ENCODE results near the gene SPAG16.

Gene SPAG16

GRCh38 chr2:213627054-213627710 lies 342.9 kb downstream of the SPAG16 start:
- Histone ChIP-seq H2AFZ (ENCODE audit: low read depth) (no peak overlapping the region), H3K9ac (no peak overlapping the region), H3K4me3 (IDR thresholded peaks at IDR 0.05; ENCODE audit: insufficient read depth, low read depth, low read length) (no peak overlapping the region), H3K27me3 (ENCODE audit: insufficient read depth, low read depth) (no peaks in the 10 kb centered on the region), H3K27ac (no peak overlapping the region), H3K4me1 (ENCODE audit: low read depth, poor library complexity, severe bottlenecking) (no peaks in the 10 kb centered on the region), H3K4me2 (no peak overlapping the region), H3K36me3 (ENCODE audit: insufficient read depth) (no peaks in the 10 kb centered on the region), H4K20me1 (ENCODE audit: insufficient read depth) (no peaks in the 10 kb centered on the region), H3K79me2 (ENCODE audit: insufficient read depth, low read depth) (no peaks in the 10 kb centered on the region)
- no peak for TF ChIP-seq CTCF (conservative IDR thresholded peaks at IDR 0.05; ENCODE audit: low read depth, low read length)

GRCh38 chr2:213627835-213628460 lies 343.7 kb downstream of the SPAG16 start:
- Histone ChIP-seq H3K79me2 (ENCODE audit: insufficient read depth, low read depth) (no peaks in the 10 kb centered on the region), H4K20me1 (ENCODE audit: insufficient read depth) (no peaks in the 10 kb centered on the region), H2AFZ (ENCODE audit: low read depth) (no peak overlapping the region), H3K4me3 (IDR thresholded peaks at IDR 0.05; ENCODE audit: insufficient read depth, low read depth, low read length) (no peak overlapping the region), H3K4me2 (no peak overlapping the region), H3K4me1 (ENCODE audit: low read depth, poor library complexity, severe bottlenecking) (no peaks in the 10 kb centered on the region), H3K27ac (no peak overlapping the region), H3K9ac (no peak overlapping the region), H3K27me3 (ENCODE audit: insufficient read depth, low read depth) (no peaks in the 10 kb centered on the region), H3K36me3 (ENCODE audit: insufficient read depth) (no peaks in the 10 kb centered on the region)
- TF ChIP-seq CTCF (conservative IDR thresholded peaks at IDR 0.05; ENCODE audit: low read depth, low read length) = no peak

GRCh38 chr2:213640738-213641425 lies 356.6 kb downstream of the SPAG16 start:
- Histone ChIP-seq H3K27me3 (ENCODE audit: insufficient read depth, low read depth) (no peaks in the 10 kb centered on the region), H3K4me3 (IDR thresholded peaks at IDR 0.05; ENCODE audit: insufficient read depth, low read depth, low read length) (no peak overlapping the region), H3K4me2 (no peak overlapping the region), H3K9ac (no peak overlapping the region), H3K79me2 (ENCODE audit: insufficient read depth, low read depth) (no peaks in the 10 kb centered on the region), H3K27ac (no peak overlapping the region), H3K4me1 (ENCODE audit: low read depth, poor library complexity, severe bottlenecking) (no peaks in the 10 kb centered on the region), H3K36me3 (ENCODE audit: insufficient read depth) (no peaks in the 10 kb centered on the region), H4K20me1 (ENCODE audit: insufficient read depth) (no peaks in the 10 kb centered on the region), H2AFZ (ENCODE audit: low read depth) (no peak overlapping the region)
- no peak for TF ChIP-seq CTCF (conservative IDR thresholded peaks at IDR 0.05; ENCODE audit: low read depth, low read length)

GRCh38 chr2:213644926-213645325 lies 360.7 kb downstream of the SPAG16 start:
- Histone ChIP-seq H3K4me3 (IDR thresholded peaks at IDR 0.05; ENCODE audit: insufficient read depth, low read depth, low read length) (no peak overlapping the region), H3K79me2 (ENCODE audit: insufficient read depth, low read depth) (no peaks in the 10 kb centered on the region), H3K36me3 (ENCODE audit: insufficient read depth) (no peaks in the 10 kb centered on the region), H2AFZ (ENCODE audit: low read depth) (no peak overlapping the region), H3K4me1 (ENCODE audit: low read depth, poor library complexity, severe bottlenecking) (no peaks in the 10 kb centered on the region), H3K4me2 (no peak overlapping the region), H3K27ac (no peak overlapping the region), H3K9ac (no peak overlapping the region), H3K27me3 (ENCODE audit: insufficient read depth, low read depth) (no peaks in the 10 kb centered on the region), H4K20me1 (ENCODE audit: insufficient read depth) (no peaks in the 10 kb centered on the region)
- no peak for TF ChIP-seq CTCF (conservative IDR thresholded peaks at IDR 0.05; ENCODE audit: low read depth, low read length)

Data from KMS-11 (cell line).